Endothelial cell (in vitro differentiated cells): Measurements from ENCODE around the gene ASGR1. TPM values are rescaled to one million over a fixed set of nuclear protein-coding genes. Genes with fewer than 3 reads are reported as not detected.

ENCODE experiments used
- DNase-seq: peaks from one replicate; pipeline ENCODE4 v3.0.0; 2021; ENCODE audit warnings: low spot score
- H3K27ac Mint-ChIP-seq: one replicate; pipeline ENCODE4 v1.8.0; 2021; ENCODE audit warnings: mixed read lengths, inconsistent platforms; ENCODE audit not compliant: unreplicated experiment
- H3K27me3 Mint-ChIP-seq: one replicate; pipeline ENCODE4 v1.8.0; 2021; ENCODE audit warnings: mild to moderate bottlenecking, moderate library complexity, mixed read lengths, inconsistent platforms; ENCODE audit not compliant: unreplicated experiment
- H3K36me3 Mint-ChIP-seq: one replicate; pipeline ENCODE4 v1.8.0; 2021; ENCODE audit warnings: mild to moderate bottlenecking, low read depth, mixed read lengths, inconsistent platforms; ENCODE audit not compliant: unreplicated experiment
- H3K4me1 Mint-ChIP-seq: one replicate; pipeline ENCODE4 v1.8.0; 2021; ENCODE audit warnings: mild to moderate bottlenecking, mixed read lengths, inconsistent platforms; ENCODE audit not compliant: unreplicated experiment
- H3K4me3 Mint-ChIP-seq: one replicate; pipeline ENCODE4 v1.8.0; 2021; ENCODE audit warnings: mild to moderate bottlenecking, mixed read lengths, inconsistent platforms; ENCODE audit not compliant: unreplicated experiment
- H3K9me3 Mint-ChIP-seq: one replicate; pipeline ENCODE4 v1.8.0; 2021; ENCODE audit warnings: mixed read lengths, inconsistent platforms; ENCODE audit not compliant: unreplicated experiment
- total RNA-seq: library from RNA; stranded (reverse); fragmentation: NEBNext Ultra II Directional; extraction: Animal tissue kit (Norgen Biotek cat#: 25700); gene quantifications from one replicate; pipeline ENCODE4 v1.2.1, GENCODE V29; 2021; ENCODE audit not compliant: unreplicated experiment
- TF ChIP-seq, protein P1 (sequence below): fragments of 200-600 bp; sonication (generic); IDR thresholded peaks from one replicate; pipeline ENCODE4 v1.5.0; 2021; ENCODE audit warnings: antibody characterized with exemption; ENCODE audit not compliant: unreplicated experiment

ASGR1 gene
- total RNA-seq, 1 donor from 2014 or later, result 23.9 TPM

DNA sequence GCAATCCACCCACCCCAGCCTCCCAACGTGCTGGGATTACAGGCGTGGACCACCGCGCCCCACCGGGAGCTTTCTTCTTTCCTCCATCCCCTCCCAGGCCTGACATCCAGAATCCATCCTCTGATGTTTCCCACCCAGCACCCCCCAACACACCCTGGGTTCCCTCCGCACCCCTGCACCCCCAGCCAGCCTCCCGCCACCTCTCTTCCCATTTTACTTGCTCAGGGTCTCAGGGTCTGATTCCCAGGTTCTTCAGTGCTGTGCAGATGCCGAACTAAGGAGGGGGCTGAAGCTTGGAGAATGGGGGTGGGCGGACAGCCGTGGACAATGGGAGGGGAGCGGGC is 225 bp downstream of the ASGR1 start:
- H3K4me1 Mint-ChIP-seq, result peaks cover 9% of the 10 kb centered on the region
- no peak overlapping the region for H3K27ac Mint-ChIP-seq
- no peak for DNase-seq
- TF ChIP-seq, protein P1, sequence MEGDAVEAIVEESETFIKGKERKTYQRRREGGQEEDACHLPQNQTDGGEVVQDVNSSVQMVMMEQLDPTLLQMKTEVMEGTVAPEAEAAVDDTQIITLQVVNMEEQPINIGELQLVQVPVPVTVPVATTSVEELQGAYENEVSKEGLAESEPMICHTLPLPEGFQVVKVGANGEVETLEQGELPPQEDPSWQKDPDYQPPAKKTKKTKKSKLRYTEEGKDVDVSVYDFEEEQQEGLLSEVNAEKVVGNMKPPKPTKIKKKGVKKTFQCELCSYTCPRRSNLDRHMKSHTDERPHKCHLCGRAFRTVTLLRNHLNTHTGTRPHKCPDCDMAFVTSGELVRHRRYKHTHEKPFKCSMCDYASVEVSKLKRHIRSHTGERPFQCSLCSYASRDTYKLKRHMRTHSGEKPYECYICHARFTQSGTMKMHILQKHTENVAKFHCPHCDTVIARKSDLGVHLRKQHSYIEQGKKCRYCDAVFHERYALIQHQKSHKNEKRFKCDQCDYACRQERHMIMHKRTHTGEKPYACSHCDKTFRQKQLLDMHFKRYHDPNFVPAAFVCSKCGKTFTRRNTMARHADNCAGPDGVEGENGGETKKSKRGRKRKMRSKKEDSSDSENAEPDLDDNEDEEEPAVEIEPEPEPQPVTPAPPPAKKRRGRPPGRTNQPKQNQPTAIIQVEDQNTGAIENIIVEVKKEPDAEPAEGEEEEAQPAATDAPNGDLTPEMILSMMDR, result no peak
- no peak overlapping the region for H3K4me3 Mint-ChIP-seq
- no peaks in the 10 kb centered on the region for H3K9me3 Mint-ChIP-seq
- H3K36me3 Mint-ChIP-seq, result peaks cover 3% of the 10 kb centered on the region
- H3K27me3 Mint-ChIP-seq, result peaks cover 4% of the 10 kb centered on the region

DNA sequence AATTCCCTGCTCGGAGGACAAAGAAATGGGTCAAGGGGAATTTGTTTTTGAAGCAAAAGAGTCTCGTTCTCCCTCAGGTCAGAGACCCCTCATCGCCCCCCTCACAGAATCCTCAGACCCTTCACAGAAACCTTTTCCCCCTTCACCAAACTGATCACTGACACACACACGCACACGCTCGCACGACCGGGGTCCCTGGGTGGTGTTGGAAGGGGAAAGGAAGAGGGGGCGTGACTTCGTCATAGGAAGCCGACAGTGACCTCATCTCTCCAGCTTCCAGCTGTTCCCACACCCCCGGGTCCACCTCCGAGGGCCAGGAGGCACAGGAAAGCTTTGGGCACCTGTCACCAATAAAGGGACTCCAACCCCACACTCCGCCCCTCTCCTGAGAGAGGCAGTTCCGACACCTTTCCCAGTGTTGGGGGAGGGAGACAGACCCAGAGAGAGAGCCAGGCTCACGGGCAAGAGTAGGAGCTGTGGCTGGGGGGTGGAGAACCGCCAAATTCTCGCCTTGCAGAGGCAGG is 1.2 kb downstream of the ASGR1 start:
- TF ChIP-seq, protein P1, result no peak
- Mint-ChIP-seq H3K36me3 (no peaks in the 10 kb centered on the region), H3K27ac (peak overlapping the region; percentile 95), H3K27me3 (peaks cover 4% of the 10 kb centered on the region), H3K4me1 (peaks cover 9% of the 10 kb centered on the region), H3K4me3 (no peak overlapping the region), H3K9me3 (no peaks in the 10 kb centered on the region)
- peak; percentile 31 for DNase-seq

DNA sequence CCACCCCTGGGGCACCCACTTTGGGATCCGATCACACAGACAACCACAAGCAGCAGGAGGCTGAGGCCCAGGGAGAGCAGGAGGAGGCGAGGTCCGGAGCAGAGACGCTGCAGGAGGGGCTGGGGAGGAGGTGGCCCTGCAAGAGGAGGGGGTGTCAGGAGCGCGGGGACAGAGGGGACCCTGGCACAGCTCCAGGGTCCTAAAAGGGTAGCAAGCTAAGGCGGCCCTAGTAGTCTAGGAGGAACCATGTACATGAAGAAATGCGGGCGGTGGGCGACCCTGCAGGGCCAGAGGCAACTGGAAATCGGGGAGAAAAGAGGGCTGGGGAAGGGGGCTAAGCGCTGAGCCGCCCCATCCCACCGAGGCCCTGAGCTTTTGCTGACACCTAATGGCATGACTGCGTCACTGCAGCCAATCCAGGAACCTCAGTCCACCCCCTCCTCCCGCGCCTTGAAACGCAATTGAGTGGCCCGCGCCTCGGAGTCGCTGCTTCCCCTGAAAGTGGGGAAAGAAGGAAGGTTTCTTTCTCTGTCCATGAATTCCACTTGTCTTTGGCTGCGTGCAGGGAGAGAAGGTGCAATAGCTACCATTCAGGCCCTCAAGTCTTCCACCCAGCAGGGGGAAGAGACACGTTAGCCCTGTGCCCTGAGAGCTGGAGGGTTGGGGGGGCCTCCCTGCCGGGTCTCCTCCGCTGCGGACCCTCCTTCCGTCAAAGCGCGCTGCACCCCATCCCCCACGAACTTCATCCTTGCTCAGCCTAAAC is 1.8 kb downstream of the ASGR1 start:
- no peaks in the 10 kb centered on the region for H3K9me3 Mint-ChIP-seq
- H3K4me3 Mint-ChIP-seq, result no peak overlapping the region
- peak; percentile 83 for DNase-seq
- TF ChIP-seq, protein P1, result peak; percentile 68
- H3K36me3 Mint-ChIP-seq, result no peaks in the 10 kb centered on the region
- H3K27ac Mint-ChIP-seq, result peak overlapping the region; percentile 95
- peaks cover 9% of the 10 kb centered on the region for H3K4me1 Mint-ChIP-seq
- H3K27me3 Mint-ChIP-seq, result peaks cover 4% of the 10 kb centered on the region

DNA sequence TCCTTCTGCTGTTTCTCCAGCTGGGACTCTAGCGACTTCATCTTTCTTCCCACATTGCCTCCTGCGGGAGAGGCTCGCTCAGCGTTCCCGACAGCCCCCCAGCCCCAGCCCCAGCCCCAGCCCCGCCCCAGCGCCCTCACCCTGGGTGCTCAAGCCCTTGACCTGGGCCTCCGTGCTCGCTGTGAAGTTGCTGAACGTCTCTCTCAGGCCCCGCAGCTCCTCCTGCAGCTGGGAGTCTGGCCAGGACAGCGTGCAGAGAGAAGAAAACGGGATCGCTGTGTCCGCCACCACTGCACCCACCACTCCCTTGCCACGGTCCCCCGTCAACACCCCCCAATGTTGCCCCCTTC is 2.4 kb downstream of the ASGR1 start:
- H3K36me3 Mint-ChIP-seq, result no peaks in the 10 kb centered on the region
- TF ChIP-seq, protein P1, result no peak
- H3K9me3 Mint-ChIP-seq, result no peaks in the 10 kb centered on the region
- DNase-seq, result peak; percentile 23
- peaks cover 4% of the 10 kb centered on the region for H3K27me3 Mint-ChIP-seq
- H3K4me3 Mint-ChIP-seq, result no peak overlapping the region
- H3K4me1 Mint-ChIP-seq, result peaks cover 9% of the 10 kb centered on the region
- H3K27ac Mint-ChIP-seq, result no peak overlapping the region

DNA sequence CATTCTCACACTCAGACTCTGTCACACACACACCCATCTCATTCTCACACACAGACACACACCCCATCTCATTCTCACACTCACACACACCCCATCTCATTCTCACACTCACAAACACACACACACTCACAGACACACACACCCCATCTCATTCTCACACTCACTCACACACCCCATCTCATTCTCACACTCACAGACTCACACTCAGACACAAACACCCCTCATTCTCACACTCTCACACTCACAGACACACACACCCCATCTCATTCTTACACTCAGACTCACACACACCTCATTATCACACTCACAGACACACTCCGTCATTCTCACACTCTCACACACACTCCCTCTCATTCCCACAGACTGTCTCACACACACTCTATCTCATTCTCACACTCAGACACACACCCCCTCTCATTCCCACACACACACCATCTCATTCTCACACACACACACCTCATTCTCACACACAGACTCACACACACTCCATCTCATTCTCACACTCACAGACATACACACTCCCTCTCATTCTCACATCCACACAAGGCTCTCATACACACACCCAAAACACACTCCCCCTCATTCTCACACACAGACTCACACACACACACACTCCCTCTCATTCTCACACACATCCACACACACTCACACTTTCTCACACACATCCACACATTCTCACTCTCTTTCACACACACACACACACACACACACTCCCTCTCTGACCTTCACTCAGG is 2.9 kb downstream of the ASGR1 start:
- TF ChIP-seq, protein P1, result no peak
- no peak for DNase-seq
- no peaks in the 10 kb centered on the region for H3K9me3 Mint-ChIP-seq
- H3K4me1 Mint-ChIP-seq, result peaks cover 9% of the 10 kb centered on the region
- H3K27me3 Mint-ChIP-seq, result peaks cover 4% of the 10 kb centered on the region
- no peak overlapping the region for H3K27ac Mint-ChIP-seq
- no peak overlapping the region for H3K4me3 Mint-ChIP-seq
- H3K36me3 Mint-ChIP-seq, result no peaks in the 10 kb centered on the region
